Fibroblast of lung (primary cell): ENCODE measurements around the gene SCLT1.

Source experiments
- CTCF ChIP-seq, 2 donors: IDR thresholded peaks in 1 of 2; conservative IDR thresholded peaks in 1 of 2; 1 replicate in 1 of 2; 2 replicates in 1 of 2; pipeline ENCODE4 v1.5.1; 2011 to 2012; ENCODE audit warnings: low read length in 2 of 2, control low read depth in 1 of 2, inconsistent platforms in 1 of 2, low read depth in 1 of 2, mild to moderate bottlenecking in 1 of 2
- EZH2 ChIP-seq: IDR thresholded peaks from 2 replicates; pipeline ENCODE4 v1.5.1; 2012; ENCODE audit warnings: low read length, control low read depth, mild to moderate bottlenecking; ENCODE audit errors: missing control alignments

- TF ChIP-seq CTCF (conservative IDR thresholded peaks at IDR 0.05 in 1 of 2, IDR thresholded peaks at IDR 0.05 in 1 of 2; ENCODE audit: low read depth in 1 of 2, low read length in 2 of 2) (no peak), EZH2 (no peak)
Observed at GRCh38 chr4:128986908-128987307, 106.4 kb downstream of the SCLT1 start.
